ENCODE measurements around the gene ZNF507. TPM values are rescaled to one million over a fixed set of nuclear protein-coding genes. Genes with fewer than 3 reads are reported as not detected.

The ZNF507 gene
- total RNA-seq, 4 donors from 2014 or later = 12.6 to 19.1 (median 17.9) TPM

DNA sequence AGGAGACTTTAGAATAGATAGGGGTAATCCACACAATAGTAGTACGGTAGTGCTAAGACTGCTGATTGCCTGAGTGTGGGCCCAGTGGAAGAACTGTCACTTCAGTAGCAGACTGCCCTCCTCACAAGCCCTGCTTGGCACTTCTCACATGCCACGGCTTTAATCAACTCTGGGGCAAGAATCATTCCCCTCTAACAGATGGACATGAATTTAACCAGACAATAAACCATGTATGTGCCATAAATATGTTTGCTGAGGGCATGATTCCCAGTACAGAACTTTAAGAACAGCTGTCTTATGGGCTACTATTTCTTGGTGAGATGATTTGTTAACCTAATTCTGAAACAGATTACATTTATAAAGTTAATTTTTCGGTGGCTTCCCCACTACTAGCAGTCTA lies 82.1 kb downstream of the ZNF507 start:
- no peaks in the 10 kb centered on the region for H3K9me3 ChIP-seq
- TF ChIP-seq POLR2A (IDR thresholded peaks at IDR 0.05; ENCODE audit: low read depth) (no peak), EP300 (IDR thresholded peaks at IDR 0.05) (no peak), POLR2AphosphoS5 (IDR thresholded peaks at IDR 0.05) (no peak)
- TF ChIP-seq, protein P1, sequence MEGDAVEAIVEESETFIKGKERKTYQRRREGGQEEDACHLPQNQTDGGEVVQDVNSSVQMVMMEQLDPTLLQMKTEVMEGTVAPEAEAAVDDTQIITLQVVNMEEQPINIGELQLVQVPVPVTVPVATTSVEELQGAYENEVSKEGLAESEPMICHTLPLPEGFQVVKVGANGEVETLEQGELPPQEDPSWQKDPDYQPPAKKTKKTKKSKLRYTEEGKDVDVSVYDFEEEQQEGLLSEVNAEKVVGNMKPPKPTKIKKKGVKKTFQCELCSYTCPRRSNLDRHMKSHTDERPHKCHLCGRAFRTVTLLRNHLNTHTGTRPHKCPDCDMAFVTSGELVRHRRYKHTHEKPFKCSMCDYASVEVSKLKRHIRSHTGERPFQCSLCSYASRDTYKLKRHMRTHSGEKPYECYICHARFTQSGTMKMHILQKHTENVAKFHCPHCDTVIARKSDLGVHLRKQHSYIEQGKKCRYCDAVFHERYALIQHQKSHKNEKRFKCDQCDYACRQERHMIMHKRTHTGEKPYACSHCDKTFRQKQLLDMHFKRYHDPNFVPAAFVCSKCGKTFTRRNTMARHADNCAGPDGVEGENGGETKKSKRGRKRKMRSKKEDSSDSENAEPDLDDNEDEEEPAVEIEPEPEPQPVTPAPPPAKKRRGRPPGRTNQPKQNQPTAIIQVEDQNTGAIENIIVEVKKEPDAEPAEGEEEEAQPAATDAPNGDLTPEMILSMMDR (IDR thresholded peaks at IDR 0.05) = no peak

DNA sequence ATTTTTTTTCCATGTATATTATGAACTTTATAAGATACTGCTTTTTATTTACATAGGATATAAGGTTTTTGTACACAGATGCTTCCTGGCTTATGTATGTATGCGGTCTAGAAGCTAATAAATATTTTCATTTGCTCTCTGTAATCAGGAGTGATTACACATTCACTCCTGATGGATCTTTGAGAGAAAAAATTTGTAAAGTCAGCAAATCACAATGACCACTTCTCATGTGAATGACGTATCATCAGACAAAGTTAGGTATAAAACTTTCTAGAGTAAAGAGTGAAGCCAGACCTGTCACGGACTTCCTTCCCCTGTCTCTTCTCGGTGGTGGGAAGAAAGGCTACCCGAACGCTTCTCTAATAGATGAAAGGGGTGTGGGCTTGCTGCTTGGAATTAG lies 91.3 kb downstream of the ZNF507 start:
- TF ChIP-seq POLR2A (IDR thresholded peaks at IDR 0.05; ENCODE audit: low read depth) (no peak), POLR2AphosphoS5 (IDR thresholded peaks at IDR 0.05) (no peak), EP300 (IDR thresholded peaks at IDR 0.05) (no peak)
- TF ChIP-seq, protein P1 (IDR thresholded peaks at IDR 0.05) = no peak
- no peaks in the 10 kb centered on the region for H3K9me3 ChIP-seq
- H3K27me3 ChIP-seq = no peaks in the 10 kb centered on the region
- no peak for DNase-seq (ENCODE audit: extremely low spot score)
- intact Hi-C loops (cut with DNase I) = no loop called here
- H3K36me3 ChIP-seq = peaks cover 0 to 47% (median 19%) of the 10 kb centered on the region in 4 donors
- H3K4me3 ChIP-seq = no peak overlapping the region
- no peaks in the 10 kb centered on the region for H3K4me1 ChIP-seq
- WGBS = 96% methylated on average over 6 of the region's 6 CpGs
- H3K27ac ChIP-seq (replicated peaks in 1 of 4) = no peak overlapping the region

More for the DNA sequence above, 82.1 kb downstream of the ZNF507 start:
- Histone ChIP-seq H3K27me3 (no peaks in the 10 kb centered on the region), H3K27ac (replicated peaks in 1 of 4) (no peak overlapping the region), H3K4me1 (no peaks in the 10 kb centered on the region), H3K4me3 (no peak overlapping the region), H3K36me3 (peaks cover 0 to 5% (median 0%) of the 10 kb centered on the region in 4 donors)
- 80% methylated on average over 3 of the region's 3 CpGs for WGBS
- intact Hi-C loops (cut with DNase I) = no loop called here
- DNase-seq (ENCODE audit: extremely low spot score) = no peak

GRCh38 chr19:32437096-32437495 lies 91.7 kb downstream of the ZNF507 start:
- TF ChIP-seq EP300 (IDR thresholded peaks at IDR 0.05) = no peak
- no peak for TF ChIP-seq POLR2AphosphoS5 (IDR thresholded peaks at IDR 0.05)
- TF ChIP-seq, protein P1 (IDR thresholded peaks at IDR 0.05) = no peak
- TF ChIP-seq POLR2A (IDR thresholded peaks at IDR 0.05; ENCODE audit: low read depth) = no peak
- peaks cover 0 to 49% (median 19%) of the 10 kb centered on the region in 4 donors for H3K36me3 ChIP-seq

More at GRCh38 chr19:32437096-32437495, 91.7 kb downstream of the ZNF507 start:
- Histone ChIP-seq H3K4me1 (no peaks in the 10 kb centered on the region), H3K4me3 (no peak overlapping the region), H3K9me3 (no peaks in the 10 kb centered on the region), H3K27ac (replicated peaks in 1 of 4) (no peak overlapping the region), H3K27me3 (no peaks in the 10 kb centered on the region)
- intact Hi-C loops (cut with DNase I) = no loop called here
- 91% methylated on average over 1 of the region's 1 CpG for WGBS
- DNase-seq (ENCODE audit: extremely low spot score) = no peak

Other genes with a start within 250 kb of the ZNF507 start
- gene DPY19L3, start 60.2 kb downstream of the ZNF507 start, total RNA-seq = 10 to 100 TPM; 13.6 to 16.4 (median 14.6) TPM
- gene PDCD5, start 235.6 kb downstream of the ZNF507 start, total RNA-seq = 100 to 1,000 TPM in 3 of 4 donors, 10 to 100 TPM in 1; 98.8 to 132 (median 112) TPM

All from esophagus muscularis mucosa (tissue), 4 donors.